ENCODE data around the gene CBS. TPM values are rescaled to one million over a fixed set of nuclear protein-coding genes. Genes with fewer than 3 reads are reported as not detected.
"Not testable (repeated sequence)": the region's sequence is repeated elsewhere in the genome, so short reads cannot be mapped to it uniquely, and the experiment has no call there.

CBS gene
- total RNA-seq, 2 experiments from 2014 or later, result 29.6 to 30.6 TPM

- DNase-seq, H3K9me3 Mint-ChIP-seq, H3K4me1 Mint-ChIP-seq, H3K36me3 Mint-ChIP-seq, H3K27ac Mint-ChIP-seq, H3K4me3 Mint-ChIP-seq, H3K27me3 Mint-ChIP-seq: not testable (repeated sequence)
Observed at GRCh38 chr21:43076643-43077042, 1.0 kb upstream of the CBS start.

GRCh38 chr21:43076023-43076637 is 495 bp upstream of the CBS start:
- not testable (repeated sequence) for H3K4me1 Mint-ChIP-seq, H3K9me3 Mint-ChIP-seq, H3K36me3 Mint-ChIP-seq, H3K27ac Mint-ChIP-seq, H3K27me3 Mint-ChIP-seq, H3K4me3 Mint-ChIP-seq, DNase-seq

- H3K27me3 Mint-ChIP-seq, H3K9me3 Mint-ChIP-seq, H3K27ac Mint-ChIP-seq, DNase-seq, H3K4me1 Mint-ChIP-seq, H3K36me3 Mint-ChIP-seq, H3K4me3 Mint-ChIP-seq: not testable (repeated sequence)
Observed at GRCh38 chr21:43074401-43075169, 1.1 kb downstream of the CBS start.

GRCh38 chr21:43072742-43073141 is 2.9 kb downstream of the CBS start:
- H3K4me1 Mint-ChIP-seq, H3K4me3 Mint-ChIP-seq, H3K36me3 Mint-ChIP-seq, H3K27me3 Mint-ChIP-seq, DNase-seq, H3K9me3 Mint-ChIP-seq, H3K27ac Mint-ChIP-seq: not testable (repeated sequence)

- not testable (repeated sequence) for H3K4me1 Mint-ChIP-seq
Observed at GRCh38 chr21:43069682-43070081, 6.0 kb downstream of the CBS start.

GRCh38 chr21:43068065-43068464 is 7.6 kb downstream of the CBS start:
- H3K4me1 Mint-ChIP-seq, H3K36me3 Mint-ChIP-seq, H3K9me3 Mint-ChIP-seq, H3K27me3 Mint-ChIP-seq, DNase-seq, H3K27ac Mint-ChIP-seq, H3K4me3 Mint-ChIP-seq: not testable (repeated sequence)

More at GRCh38 chr21:43069682-43070081, 6.0 kb downstream of the CBS start:
- not testable (repeated sequence) for H3K27ac Mint-ChIP-seq, H3K27me3 Mint-ChIP-seq, H3K36me3 Mint-ChIP-seq, H3K9me3 Mint-ChIP-seq, DNase-seq, H3K4me3 Mint-ChIP-seq

GRCh38 chr21:43066690-43067089 is 8.9 kb downstream of the CBS start:
- not testable (repeated sequence) for DNase-seq, H3K36me3 Mint-ChIP-seq

GRCh38 chr21:43065991-43066390 is 9.6 kb downstream of the CBS start:
- not testable (repeated sequence) for H3K4me1 Mint-ChIP-seq, DNase-seq, H3K9me3 Mint-ChIP-seq, H3K36me3 Mint-ChIP-seq, H3K27ac Mint-ChIP-seq, H3K4me3 Mint-ChIP-seq, H3K27me3 Mint-ChIP-seq

More at GRCh38 chr21:43066690-43067089, 8.9 kb downstream of the CBS start:
- H3K27me3 Mint-ChIP-seq, H3K4me1 Mint-ChIP-seq, H3K27ac Mint-ChIP-seq, H3K4me3 Mint-ChIP-seq, H3K9me3 Mint-ChIP-seq: not testable (repeated sequence)

GRCh38 chr21:43064265-43064917 is 11.2 kb downstream of the CBS start:
- DNase-seq, H3K4me1 Mint-ChIP-seq, H3K36me3 Mint-ChIP-seq, H3K4me3 Mint-ChIP-seq, H3K27ac Mint-ChIP-seq, H3K9me3 Mint-ChIP-seq, H3K27me3 Mint-ChIP-seq: not testable (repeated sequence)

GRCh38 chr21:43062955-43063664 is 12.5 kb downstream of the CBS start:
- not testable (repeated sequence) for H3K9me3 Mint-ChIP-seq, H3K4me3 Mint-ChIP-seq, H3K36me3 Mint-ChIP-seq, H3K27me3 Mint-ChIP-seq, DNase-seq, H3K27ac Mint-ChIP-seq, H3K4me1 Mint-ChIP-seq

GRCh38 chr21:43053112-43053511 is 22.5 kb downstream of the CBS start:
- H3K4me3 Mint-ChIP-seq, H3K9me3 Mint-ChIP-seq, H3K4me1 Mint-ChIP-seq, H3K27me3 Mint-ChIP-seq, H3K27ac Mint-ChIP-seq, H3K36me3 Mint-ChIP-seq, DNase-seq: not testable (repeated sequence)

- not testable (repeated sequence) for H3K36me3 Mint-ChIP-seq, H3K4me3 Mint-ChIP-seq, H3K27me3 Mint-ChIP-seq, DNase-seq, H3K27ac Mint-ChIP-seq, H3K9me3 Mint-ChIP-seq, H3K4me1 Mint-ChIP-seq
Observed at GRCh38 chr21:43045876-43046821, 29.5 kb downstream of the CBS start.

GRCh38 chr21:43045165-43045875 is 30.3 kb downstream of the CBS start:
- H3K4me3 Mint-ChIP-seq, DNase-seq, H3K36me3 Mint-ChIP-seq, H3K4me1 Mint-ChIP-seq, H3K27ac Mint-ChIP-seq, H3K27me3 Mint-ChIP-seq, H3K9me3 Mint-ChIP-seq: not testable (repeated sequence)

GRCh38 chr21:43044547-43044946 is 31.1 kb downstream of the CBS start:
- not testable (repeated sequence) for H3K4me3 Mint-ChIP-seq, DNase-seq, H3K27ac Mint-ChIP-seq, H3K36me3 Mint-ChIP-seq, H3K9me3 Mint-ChIP-seq, H3K27me3 Mint-ChIP-seq, H3K4me1 Mint-ChIP-seq

Measured in activated naive CD8-positive, alpha-beta T cell treated with anti-CD3 and anti-CD28 coated beads for 36 hours (primary cell).